HG03457 (cell line): ENCODE data around the gene SLC45A1.

Experiments used
- ATAC-seq: cut with Tn5 transposase; IDR thresholded peaks from one replicate; pipeline ENCODE4 v1.9.1; 2021; ENCODE audit warnings: moderate number of reproducible peaks; ENCODE audit not compliant: unreplicated experiment

Gene SLC45A1

DNA sequence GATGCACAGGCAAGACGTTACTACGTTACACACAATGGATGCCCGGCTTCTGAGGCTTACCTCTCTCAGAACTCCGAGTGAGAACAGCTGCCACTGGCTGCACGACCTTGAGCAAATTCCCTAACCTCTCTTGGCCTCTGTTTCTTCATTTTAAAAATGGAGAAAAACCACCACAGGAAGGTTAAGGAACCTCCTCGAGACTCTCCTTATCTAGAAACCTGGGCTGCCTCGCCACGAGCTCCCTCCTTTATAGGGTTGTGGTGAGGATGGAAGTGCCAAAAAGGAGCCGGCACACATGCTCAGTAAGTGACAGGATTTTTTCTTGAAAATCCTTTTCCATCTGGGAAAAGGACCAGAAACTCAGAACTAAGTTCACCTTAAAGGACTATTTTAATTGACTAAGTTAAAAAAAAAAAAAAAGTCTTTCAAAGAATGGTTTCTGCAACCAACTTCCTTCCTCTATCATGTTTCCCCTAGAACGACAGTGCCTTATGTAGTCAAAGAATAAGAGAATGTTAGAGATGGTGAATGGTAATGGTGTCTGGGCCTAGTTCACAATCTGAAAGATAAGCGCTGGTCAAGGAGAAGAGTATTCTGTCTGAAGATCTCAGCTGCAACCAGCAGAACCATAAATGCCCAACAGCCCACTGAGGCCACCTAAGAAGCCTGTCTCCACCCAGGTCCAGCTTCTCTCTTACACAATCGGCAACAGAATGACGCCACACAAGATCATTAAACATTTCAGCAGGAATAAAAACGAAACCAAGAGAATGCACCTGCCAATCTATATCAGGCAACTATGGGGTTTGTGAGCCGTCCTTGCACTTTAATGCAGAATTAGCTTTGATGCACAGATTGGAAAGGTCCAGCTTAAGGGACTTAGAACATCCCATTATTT is 64.9 kb downstream of the SLC45A1 start:
- ATAC-seq = no peak

- no peak for ATAC-seq
Observed at GRCh38 chr1:8384088-8384487, 66.2 kb downstream of the SLC45A1 start.

DNA sequence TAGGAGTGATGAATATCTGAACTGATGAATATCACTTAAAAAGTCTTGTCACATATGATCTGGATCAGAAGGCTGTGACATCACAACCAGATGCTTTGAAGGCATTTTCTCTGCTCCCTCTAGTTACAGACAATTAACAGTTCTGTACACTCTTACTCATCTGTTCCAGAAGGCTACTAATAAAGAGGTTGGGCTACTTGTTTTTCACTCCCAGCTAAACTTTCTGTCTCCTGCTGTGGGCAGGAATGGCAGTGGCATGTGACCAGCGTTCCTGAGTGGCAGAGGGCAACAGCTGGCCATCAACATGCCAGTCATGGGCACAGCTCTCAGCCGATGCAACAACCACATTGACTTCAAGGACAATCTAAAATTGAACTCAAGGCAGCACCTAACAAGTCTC is 66.7 kb downstream of the SLC45A1 start:
- no peak for ATAC-seq

DNA sequence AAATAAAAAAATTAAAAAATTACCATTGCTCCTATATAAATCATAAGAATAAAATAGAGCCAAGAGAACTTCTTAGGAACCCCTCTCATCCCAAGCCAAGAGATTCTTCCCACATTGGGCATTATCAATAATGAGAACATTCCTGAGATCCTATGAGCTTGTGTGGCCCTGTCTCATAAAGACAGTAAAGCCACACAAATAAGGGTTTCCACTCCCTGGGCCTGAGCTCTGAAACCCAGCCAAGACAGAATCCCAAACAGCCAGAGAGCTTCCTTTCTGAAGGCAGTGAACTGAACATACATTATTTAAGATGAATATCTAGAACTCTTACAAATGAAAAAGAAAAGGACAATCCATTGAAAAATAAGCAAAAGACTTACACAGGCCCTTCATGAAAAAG is 68.3 kb downstream of the SLC45A1 start:
- ATAC-seq = no peak

DNA sequence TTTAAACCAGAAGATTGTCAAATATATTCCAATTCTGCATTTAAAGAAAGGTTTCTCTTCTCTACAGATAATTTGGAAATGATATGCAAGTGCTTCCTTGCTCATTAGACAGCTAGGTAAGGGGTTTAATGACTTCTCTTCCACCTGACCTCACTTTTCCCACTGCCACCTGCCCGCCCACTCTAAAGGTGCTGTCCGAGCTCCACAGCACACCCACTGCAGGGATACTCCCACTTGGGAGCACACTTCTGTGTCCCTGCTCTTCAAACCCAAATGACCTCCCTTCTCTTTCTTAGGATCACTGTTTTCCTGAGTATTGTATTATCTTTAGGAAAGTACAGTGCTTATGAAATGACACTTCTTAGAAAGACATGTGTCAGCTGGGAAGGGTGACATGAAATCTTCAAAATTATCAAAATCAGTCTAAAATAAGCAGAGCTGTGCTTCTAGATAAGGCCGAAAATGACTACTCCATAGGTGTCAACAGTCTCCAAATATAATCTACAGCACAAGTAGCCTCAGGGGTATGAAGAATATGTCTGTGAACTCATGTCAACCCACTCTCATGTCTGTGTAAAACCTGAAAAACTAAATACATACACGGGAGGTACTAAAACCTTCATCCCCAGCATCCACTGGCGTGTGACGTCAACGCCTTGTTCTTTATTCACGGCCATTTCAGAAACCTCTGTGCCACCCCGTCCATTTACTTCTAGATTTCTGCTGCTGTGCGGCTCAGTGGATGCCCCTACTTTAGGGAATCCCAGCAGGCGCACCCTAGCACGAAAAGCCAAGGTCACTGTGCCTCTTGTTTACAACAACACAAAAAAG is 71.0 kb downstream of the SLC45A1 start:
- ATAC-seq = no peak

DNA sequence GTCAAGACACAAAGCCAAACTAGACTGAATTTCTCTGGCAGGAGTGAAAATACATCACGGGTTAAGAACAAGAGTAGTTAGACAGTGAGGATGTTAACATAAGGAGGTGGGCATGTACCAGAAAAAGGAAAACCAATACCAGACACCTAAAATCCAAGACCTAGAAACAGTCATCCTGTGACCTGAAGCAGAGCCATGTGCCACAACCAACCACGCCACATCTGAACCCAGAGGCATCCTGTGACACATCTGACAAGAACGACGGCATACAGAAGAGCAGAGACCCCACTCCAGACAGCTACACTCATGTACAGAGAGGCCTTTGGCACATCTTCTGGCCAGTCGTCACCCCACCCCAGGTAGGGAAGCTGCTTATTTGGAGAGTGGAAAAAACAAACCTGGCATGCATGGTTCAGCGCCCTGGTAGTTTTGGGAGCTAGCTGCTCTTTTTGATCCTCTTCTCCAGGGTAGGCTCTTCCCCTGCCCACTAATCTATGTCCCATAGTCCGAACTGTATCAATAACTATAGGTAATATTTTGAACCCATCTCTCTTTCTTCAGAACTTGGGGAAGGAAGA is 72.1 kb downstream of the SLC45A1 start:
- no peak for ATAC-seq

DNA sequence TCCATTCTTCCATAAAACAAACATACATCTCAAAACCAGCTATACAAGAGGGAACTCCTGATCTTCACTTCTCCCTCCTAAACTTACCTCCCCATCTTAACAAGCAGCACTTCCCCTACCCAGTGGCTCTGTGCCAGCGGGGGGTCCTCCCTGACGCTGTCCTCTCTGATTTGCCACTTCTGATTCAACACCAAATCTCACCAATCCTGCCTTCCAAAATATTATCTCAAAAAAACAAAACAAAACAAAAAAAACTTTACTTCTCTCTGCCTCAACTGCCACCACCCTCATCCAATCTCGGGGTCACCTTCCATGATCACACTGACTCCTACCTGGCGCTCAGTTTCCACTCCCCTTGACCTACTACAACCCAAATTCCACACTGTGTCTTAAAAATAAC is 72.8 kb downstream of the SLC45A1 start:
- no peak for ATAC-seq

- no peak for ATAC-seq
Observed at GRCh38 chr1:8392522-8392921, 74.6 kb downstream of the SLC45A1 start.
